Measurements from ENCODE around the gene CCDC134.

Gene CCDC134

DNA sequence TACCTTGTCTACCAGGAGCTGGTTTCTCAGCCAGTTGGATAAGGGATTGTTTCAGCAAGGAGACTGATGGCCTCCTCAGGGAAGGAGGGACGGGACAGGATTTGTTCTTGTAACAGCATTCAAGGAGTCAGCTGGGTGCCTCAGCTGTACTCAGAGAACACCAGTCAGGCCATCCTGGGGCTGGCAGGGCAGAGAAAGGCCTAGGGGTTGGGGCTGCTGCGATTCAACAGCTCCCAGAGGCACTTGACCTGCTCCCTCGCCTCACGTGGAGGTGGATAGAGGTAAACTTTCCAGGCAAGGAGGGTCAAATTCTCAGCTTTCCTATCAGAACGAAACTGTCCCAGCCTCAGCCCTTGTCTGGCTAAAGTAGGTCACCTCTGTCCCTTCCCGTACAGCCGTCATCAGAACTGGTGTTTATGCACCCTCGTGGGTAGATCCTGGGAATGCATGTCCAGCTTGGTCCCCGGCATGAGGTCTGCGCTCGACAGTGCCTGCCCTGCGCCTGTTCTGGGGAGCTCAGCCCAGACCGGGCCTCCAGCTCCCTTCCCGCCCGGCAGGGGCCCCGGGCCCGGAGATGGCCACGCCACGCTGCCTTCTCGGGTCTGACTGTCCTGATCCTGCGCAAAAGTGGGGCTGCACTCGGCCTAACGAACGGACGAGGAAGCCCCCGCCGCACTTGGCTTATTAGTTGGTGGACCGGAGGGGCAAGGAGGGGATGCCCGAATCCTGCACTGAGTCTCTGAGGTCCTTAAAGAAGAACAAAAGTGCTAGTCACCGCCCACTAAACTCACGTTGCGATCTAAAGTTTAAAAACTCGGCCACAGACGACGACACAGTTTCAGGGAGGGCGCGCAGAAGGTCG is 762 bp upstream of the CCDC134 start:
- peaks cover 2% of the 10 kb centered on the region for H3K36me3 ChIP-seq (ENCODE audit: control insufficient read depth, insufficient read depth, low read length)
- H3K27me3 ChIP-seq (ENCODE audit: control insufficient read depth, insufficient read depth, low read length) = no peaks in the 10 kb centered on the region
- H3K9me3 ChIP-seq (ENCODE audit: control insufficient read depth, insufficient read depth, low read length) = no peaks in the 10 kb centered on the region
- H3K4me1 ChIP-seq (ENCODE audit: control insufficient read depth, insufficient read depth, low read length) = peaks cover 6% of the 10 kb centered on the region
- H3K9ac ChIP-seq (ENCODE audit: low read depth, low read length) = peak overlapping the region; percentile 79
- peak overlapping the region; percentile 89 for H3K4me3 ChIP-seq (ENCODE audit: low read depth, low read length)

DNA sequence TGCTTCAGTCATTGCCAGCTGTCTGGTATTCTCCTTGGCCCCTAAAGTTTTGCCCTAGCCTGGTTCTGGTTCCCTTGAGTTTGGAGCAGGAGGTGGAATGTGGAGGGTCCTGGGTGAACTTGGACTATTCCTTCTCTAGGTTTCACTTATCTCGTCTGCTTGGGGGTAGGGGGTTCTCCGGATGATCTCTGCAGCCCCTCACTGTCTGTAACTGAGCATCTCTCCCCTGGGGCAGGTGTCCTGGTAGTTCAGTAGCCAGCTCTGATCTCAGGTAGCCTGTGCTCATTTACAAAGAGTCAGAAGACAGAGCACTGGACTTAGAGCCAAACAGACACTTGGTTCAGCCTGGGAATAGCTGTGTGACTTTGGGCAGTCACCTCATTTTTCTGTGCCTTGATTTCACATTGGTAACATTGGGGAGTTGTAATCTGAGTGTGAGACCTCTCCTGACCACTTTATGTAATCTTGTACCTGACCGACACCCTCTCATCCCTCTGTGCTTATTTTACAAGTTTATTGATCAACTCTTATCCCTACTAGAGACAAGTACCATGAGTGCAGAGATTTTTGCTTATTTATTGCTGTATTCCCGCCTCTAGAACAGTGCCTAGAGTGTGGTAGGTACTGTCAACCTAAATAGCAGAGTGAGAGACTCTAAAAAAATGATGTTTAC is 804 bp downstream of the CCDC134 start:
- H3K36me3 ChIP-seq (ENCODE audit: control insufficient read depth, insufficient read depth, low read length) = peaks cover 2% of the 10 kb centered on the region
- H3K4me1 ChIP-seq (ENCODE audit: control insufficient read depth, insufficient read depth, low read length) = peaks cover 6% of the 10 kb centered on the region
- no peaks in the 10 kb centered on the region for H3K27me3 ChIP-seq (ENCODE audit: control insufficient read depth, insufficient read depth, low read length)
- peak overlapping the region; percentile 97 for H3K9ac ChIP-seq (ENCODE audit: low read depth, low read length)
- H3K9me3 ChIP-seq (ENCODE audit: control insufficient read depth, insufficient read depth, low read length) = no peaks in the 10 kb centered on the region
- peak overlapping the region; percentile 89 for H3K4me3 ChIP-seq (ENCODE audit: low read depth, low read length)

DNA sequence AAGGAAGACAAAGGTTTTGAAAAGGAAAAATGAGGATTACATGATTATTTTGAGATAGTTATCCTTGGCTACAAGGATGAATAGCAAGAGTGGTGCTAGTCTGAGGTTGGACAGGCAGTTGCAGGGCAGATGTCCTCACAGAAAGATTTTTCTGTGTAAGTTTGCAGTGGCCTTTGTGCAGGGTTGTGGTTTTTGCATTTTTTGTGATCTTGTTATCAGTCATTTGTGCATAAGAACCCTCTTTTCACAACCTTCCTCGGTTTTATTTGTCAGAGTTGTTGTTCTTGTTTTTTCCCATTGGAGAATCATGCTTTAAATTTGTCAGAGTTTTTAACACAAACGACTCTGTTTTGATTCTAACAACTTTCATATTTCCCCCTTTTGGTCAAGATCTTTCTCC is 1.4 kb downstream of the CCDC134 start:
- H3K4me1 ChIP-seq (ENCODE audit: control insufficient read depth, insufficient read depth, low read length) = peaks cover 6% of the 10 kb centered on the region
- H3K9me3 ChIP-seq (ENCODE audit: control insufficient read depth, insufficient read depth, low read length) = no peaks in the 10 kb centered on the region
- peaks cover 2% of the 10 kb centered on the region for H3K36me3 ChIP-seq (ENCODE audit: control insufficient read depth, insufficient read depth, low read length)
- no peaks in the 10 kb centered on the region for H3K27me3 ChIP-seq (ENCODE audit: control insufficient read depth, insufficient read depth, low read length)
- H3K9ac ChIP-seq (ENCODE audit: low read depth, low read length) = no peak overlapping the region
- no peak overlapping the region for H3K4me3 ChIP-seq (ENCODE audit: low read depth, low read length)

DNA sequence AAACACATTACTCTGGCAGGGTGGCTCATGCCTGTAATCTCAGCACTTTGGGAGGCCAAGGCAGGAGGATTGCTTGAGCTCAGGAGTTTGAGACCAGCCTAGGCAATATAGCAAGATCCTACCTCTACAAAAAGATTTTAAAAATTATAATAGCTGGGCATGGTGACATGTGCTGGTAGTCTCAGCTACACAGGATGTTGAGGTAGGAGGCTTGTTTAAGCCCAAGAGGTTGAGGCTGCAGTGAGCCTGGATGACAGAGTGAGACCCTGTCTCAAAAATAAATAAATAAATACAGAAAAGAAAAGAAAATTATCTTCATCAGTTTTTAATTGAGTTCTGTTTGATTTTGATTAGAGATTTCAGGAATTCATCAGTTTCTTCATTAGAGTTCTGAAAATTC is 5.2 kb downstream of the CCDC134 start:
- peaks cover 9% of the 10 kb centered on the region for H3K36me3 ChIP-seq (ENCODE audit: control insufficient read depth, insufficient read depth, low read length)
- no peaks in the 10 kb centered on the region for H3K27me3 ChIP-seq (ENCODE audit: control insufficient read depth, insufficient read depth, low read length)
- H3K4me3 ChIP-seq (ENCODE audit: low read depth, low read length) = no peak overlapping the region
- no peak overlapping the region for H3K9ac ChIP-seq (ENCODE audit: low read depth, low read length)
- no peaks in the 10 kb centered on the region for H3K9me3 ChIP-seq (ENCODE audit: control insufficient read depth, insufficient read depth, low read length)
- H3K4me1 ChIP-seq (ENCODE audit: control insufficient read depth, insufficient read depth, low read length) = no peaks in the 10 kb centered on the region

DNA sequence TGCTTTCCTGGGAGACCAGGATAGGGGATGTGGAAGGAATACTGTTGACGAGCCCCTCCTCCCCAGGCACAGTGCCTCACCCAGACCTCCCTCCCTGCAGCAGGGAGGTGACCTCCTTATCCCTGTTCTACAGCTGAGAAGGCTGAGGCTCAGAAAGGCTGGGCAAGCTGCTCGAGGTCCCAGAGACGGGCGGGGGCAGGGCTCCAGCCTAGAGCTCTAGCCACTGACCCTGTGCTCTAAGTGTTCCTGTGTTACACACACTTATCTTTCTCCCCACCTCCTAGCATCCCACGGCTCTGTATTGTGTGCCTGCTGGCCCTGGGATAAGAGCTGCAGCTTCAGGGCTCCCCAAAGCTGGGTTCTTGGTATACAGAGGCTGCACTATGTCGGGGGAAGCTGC is 7.9 kb downstream of the CCDC134 start:
- Histone ChIP-seq H3K4me1 (ENCODE audit: control insufficient read depth, insufficient read depth, low read length) (no peaks in the 10 kb centered on the region), H3K36me3 (ENCODE audit: control insufficient read depth, insufficient read depth, low read length) (peaks cover 13% of the 10 kb centered on the region)

DNA sequence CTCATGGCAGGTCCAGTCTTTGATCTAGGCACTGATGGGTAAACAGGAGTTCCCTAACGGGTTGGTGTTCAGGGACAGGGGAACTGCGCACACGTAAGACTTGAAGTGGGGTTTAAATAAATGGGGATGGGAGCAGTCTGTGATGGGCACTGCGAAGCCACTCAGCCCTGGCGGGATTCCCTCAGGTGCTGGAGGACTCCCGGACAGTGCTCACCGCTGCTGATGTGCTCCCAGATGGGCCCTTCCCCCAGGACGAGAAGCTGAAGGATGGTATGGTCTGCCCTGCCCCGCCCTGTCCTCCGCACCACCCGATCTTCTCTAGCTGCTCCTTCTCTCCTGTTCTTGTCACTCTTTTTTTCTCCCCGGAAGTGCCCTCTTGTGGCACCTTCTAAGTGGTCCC is 9.5 kb downstream of the CCDC134 start:
- no peak overlapping the region for H3K4me3 ChIP-seq (ENCODE audit: low read depth, low read length)
- H3K9me3 ChIP-seq (ENCODE audit: control insufficient read depth, insufficient read depth, low read length) = no peaks in the 10 kb centered on the region
- peaks cover 20% of the 10 kb centered on the region for H3K36me3 ChIP-seq (ENCODE audit: control insufficient read depth, insufficient read depth, low read length)
- H3K4me1 ChIP-seq (ENCODE audit: control insufficient read depth, insufficient read depth, low read length) = no peaks in the 10 kb centered on the region
- H3K27me3 ChIP-seq (ENCODE audit: control insufficient read depth, insufficient read depth, low read length) = no peaks in the 10 kb centered on the region
- no peak overlapping the region for H3K9ac ChIP-seq (ENCODE audit: low read depth, low read length)

More for the DNA sequence above, 7.9 kb downstream of the CCDC134 start:
- H3K9me3 ChIP-seq (ENCODE audit: control insufficient read depth, insufficient read depth, low read length) = no peaks in the 10 kb centered on the region
- H3K27me3 ChIP-seq (ENCODE audit: control insufficient read depth, insufficient read depth, low read length) = no peaks in the 10 kb centered on the region
- no peak overlapping the region for H3K4me3 ChIP-seq (ENCODE audit: low read depth, low read length)
- no peak overlapping the region for H3K9ac ChIP-seq (ENCODE audit: low read depth, low read length)

DNA sequence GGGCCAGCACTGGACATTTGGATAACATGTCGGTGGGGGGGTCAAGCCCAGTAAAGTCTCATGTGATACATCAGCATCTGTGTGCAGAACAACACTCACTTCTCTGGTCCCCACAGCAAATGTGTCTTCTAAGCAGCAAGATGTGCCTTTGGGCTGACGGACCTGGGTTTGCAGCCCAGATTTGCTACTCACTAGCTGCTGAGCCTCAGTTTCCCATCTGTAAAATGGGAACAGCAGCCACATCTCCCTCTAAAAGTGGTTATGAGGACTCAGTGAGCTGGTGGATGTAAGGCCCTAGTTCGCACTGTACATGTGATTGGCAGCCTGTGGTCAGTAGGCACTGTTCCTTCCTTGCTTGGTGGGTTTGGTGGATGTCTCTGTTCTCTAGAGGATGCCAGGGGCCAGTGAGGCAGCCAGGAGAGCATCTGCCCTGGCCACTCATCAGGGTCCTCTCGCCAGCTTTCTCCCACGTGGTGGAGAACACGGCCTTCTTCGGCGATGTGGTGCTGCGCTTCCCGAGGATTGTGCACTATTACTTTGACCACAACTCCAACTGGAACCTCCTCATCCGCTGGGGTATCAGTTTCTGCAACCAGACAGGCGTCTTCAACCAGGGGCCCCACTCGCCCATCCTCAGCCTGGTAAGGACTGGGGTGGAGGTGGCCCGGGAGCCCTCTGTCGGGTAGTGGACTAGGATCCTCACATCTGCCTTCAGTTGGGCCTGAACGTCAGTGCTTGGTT is 12.5 kb downstream of the CCDC134 start:
- Histone ChIP-seq H3K9me3 (ENCODE audit: control insufficient read depth, insufficient read depth, low read length) (no peaks in the 10 kb centered on the region), H3K4me3 (ENCODE audit: low read depth, low read length) (no peak overlapping the region), H3K36me3 (ENCODE audit: control insufficient read depth, insufficient read depth, low read length) (peaks cover 29% of the 10 kb centered on the region)

DNA sequence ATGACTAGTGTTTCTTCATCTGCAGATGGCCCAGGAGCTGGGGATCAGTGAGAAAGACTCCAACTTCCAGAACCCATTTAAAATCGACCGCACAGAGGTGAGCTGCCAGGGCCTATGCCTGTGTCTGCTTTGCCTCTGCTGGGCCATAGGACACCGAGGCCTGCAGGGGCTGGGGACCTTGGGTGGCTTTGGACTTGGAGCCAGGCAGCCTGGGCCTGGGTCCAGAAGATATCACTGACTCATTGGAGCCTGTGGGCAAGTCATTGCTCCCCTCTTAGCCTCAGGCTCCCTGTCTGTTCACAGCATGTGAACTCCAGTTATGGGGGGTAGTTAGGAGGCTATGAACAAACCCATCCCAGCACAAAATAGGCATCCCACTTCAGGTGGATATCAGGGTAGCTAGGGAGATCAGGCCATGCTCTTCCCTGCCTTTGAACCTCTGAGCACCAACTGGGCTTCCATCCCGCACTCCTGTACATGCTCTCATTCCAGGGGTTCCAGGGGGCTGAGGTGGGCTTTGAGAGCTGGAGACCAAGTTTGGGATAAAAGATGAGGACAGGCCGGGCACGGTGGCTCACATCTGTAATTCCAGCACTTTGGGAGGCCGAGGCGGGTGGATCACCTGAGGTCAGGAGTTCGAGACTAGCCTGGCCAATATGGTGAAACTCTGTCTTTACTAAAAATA is 13.4 kb downstream of the CCDC134 start:
- no peaks in the 10 kb centered on the region for H3K9me3 ChIP-seq (ENCODE audit: control insufficient read depth, insufficient read depth, low read length)
- H3K27me3 ChIP-seq (ENCODE audit: control insufficient read depth, insufficient read depth, low read length) = no peaks in the 10 kb centered on the region
- H3K4me1 ChIP-seq (ENCODE audit: control insufficient read depth, insufficient read depth, low read length) = no peaks in the 10 kb centered on the region
- H3K4me3 ChIP-seq (ENCODE audit: low read depth, low read length) = no peak overlapping the region
- no peak overlapping the region for H3K9ac ChIP-seq (ENCODE audit: low read depth, low read length)
- H3K36me3 ChIP-seq (ENCODE audit: control insufficient read depth, insufficient read depth, low read length) = peaks cover 29% of the 10 kb centered on the region

More for the DNA sequence above, 12.5 kb downstream of the CCDC134 start:
- no peak overlapping the region for H3K9ac ChIP-seq (ENCODE audit: low read depth, low read length)
- no peaks in the 10 kb centered on the region for H3K4me1 ChIP-seq (ENCODE audit: control insufficient read depth, insufficient read depth, low read length)
- no peaks in the 10 kb centered on the region for H3K27me3 ChIP-seq (ENCODE audit: control insufficient read depth, insufficient read depth, low read length)

DNA sequence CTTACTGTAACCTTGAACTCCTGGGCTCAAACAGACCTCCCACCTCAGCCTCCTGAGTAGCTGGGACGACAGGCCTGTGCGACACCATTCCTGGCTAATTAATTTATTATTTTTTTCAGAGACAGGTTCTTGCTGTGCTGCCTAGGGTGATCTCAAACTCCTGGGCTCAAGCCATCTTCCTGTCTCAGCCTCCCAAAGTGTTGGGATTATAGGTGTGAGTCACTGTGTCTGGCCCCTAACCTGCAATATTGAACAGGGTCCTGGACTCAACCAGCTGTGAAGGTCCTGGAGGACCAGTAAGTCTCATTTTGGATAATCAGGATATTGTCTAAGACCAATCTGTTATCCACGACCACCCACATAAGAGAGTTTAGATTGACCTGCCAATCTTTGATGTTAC is 15.2 kb downstream of the CCDC134 start:
- no peak overlapping the region for H3K9ac ChIP-seq (ENCODE audit: low read depth, low read length)
- no peaks in the 10 kb centered on the region for H3K9me3 ChIP-seq (ENCODE audit: control insufficient read depth, insufficient read depth, low read length)
- peaks cover 26% of the 10 kb centered on the region for H3K36me3 ChIP-seq (ENCODE audit: control insufficient read depth, insufficient read depth, low read length)
- no peak overlapping the region for H3K4me3 ChIP-seq (ENCODE audit: low read depth, low read length)
- no peaks in the 10 kb centered on the region for H3K4me1 ChIP-seq (ENCODE audit: control insufficient read depth, insufficient read depth, low read length)
- no peaks in the 10 kb centered on the region for H3K27me3 ChIP-seq (ENCODE audit: control insufficient read depth, insufficient read depth, low read length)

DNA sequence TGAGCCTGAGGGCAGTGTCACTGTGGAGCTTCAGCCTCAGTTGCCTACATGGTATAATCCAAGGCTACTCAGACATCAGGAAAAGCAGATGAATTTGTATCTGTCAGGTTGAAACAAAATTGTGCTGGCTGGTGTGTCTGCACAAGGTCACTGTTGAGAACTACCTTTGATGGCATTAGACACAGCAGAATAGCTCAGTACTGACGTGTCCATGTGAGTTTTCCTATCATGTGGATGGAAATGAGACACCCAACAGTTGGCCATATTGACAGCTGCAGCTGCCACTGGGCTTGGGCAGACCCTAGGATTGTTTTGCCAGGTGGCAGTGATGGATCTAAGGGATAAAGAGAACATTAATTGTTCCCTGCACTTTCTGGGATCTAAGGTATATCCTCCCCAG is 15.8 kb downstream of the CCDC134 start:
- H3K9ac ChIP-seq (ENCODE audit: low read depth, low read length) = no peak overlapping the region
- H3K4me3 ChIP-seq (ENCODE audit: low read depth, low read length) = no peak overlapping the region
- no peaks in the 10 kb centered on the region for H3K9me3 ChIP-seq (ENCODE audit: control insufficient read depth, insufficient read depth, low read length)
- H3K27me3 ChIP-seq (ENCODE audit: control insufficient read depth, insufficient read depth, low read length) = no peaks in the 10 kb centered on the region
- H3K36me3 ChIP-seq (ENCODE audit: control insufficient read depth, insufficient read depth, low read length) = peaks cover 21% of the 10 kb centered on the region
- no peaks in the 10 kb centered on the region for H3K4me1 ChIP-seq (ENCODE audit: control insufficient read depth, insufficient read depth, low read length)

DNA sequence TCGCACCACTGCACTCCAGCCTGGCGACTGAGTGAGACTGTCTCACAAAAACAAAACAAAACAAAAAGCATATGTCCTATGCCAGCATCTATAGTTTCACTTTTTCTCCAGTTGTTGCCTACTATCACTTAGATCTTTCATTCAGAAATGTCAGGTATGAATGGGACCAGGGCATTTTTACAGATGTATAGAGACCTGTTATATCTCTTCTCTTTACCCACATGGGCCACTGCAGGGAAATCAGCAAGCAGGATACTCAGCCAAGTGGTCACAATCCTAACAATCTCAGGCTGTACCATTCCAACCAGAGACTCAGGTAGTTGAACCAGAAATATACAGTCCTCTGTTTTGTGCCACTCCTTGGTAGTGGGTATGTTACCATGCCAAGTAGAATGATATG is 16.4 kb downstream of the CCDC134 start:
- no peaks in the 10 kb centered on the region for H3K27me3 ChIP-seq (ENCODE audit: control insufficient read depth, insufficient read depth, low read length)
- H3K36me3 ChIP-seq (ENCODE audit: control insufficient read depth, insufficient read depth, low read length) = peaks cover 20% of the 10 kb centered on the region
- no peaks in the 10 kb centered on the region for H3K9me3 ChIP-seq (ENCODE audit: control insufficient read depth, insufficient read depth, low read length)
- H3K9ac ChIP-seq (ENCODE audit: low read depth, low read length) = no peak overlapping the region
- H3K4me3 ChIP-seq (ENCODE audit: low read depth, low read length) = no peak overlapping the region
- no peaks in the 10 kb centered on the region for H3K4me1 ChIP-seq (ENCODE audit: control insufficient read depth, insufficient read depth, low read length)

All from iPS-15b (cell line).